ENCODE results near the gene IL37. TPM values are rescaled to one million over a fixed set of nuclear protein-coding genes. Genes with fewer than 3 reads are reported as not detected.

Gene IL37
- total RNA-seq, 1 experiment from 2014 or later: 2.6 TPM

- H3K79me2 ChIP-seq (ENCODE audit: low read length): no peaks in the 10 kb centered on the region
- POLR2A ChIA-PET (ENCODE audit: unreplicated experiment): no interaction called here
- DNase-seq: peak; percentile 89
- ATAC-seq: peak; percentile 8; the same call in 1 of the 2 replicates
- peaks cover 22% of the 10 kb centered on the region for H3K4me1 ChIP-seq (ENCODE audit: insufficient read depth, low read length)
- no TSS peak for BruUV-seq (replicated peaks)
- no peaks in the 10 kb centered on the region for H3K27me3 ChIP-seq (ENCODE audit: low read length)
- no peak overlapping the region for H2AFZ ChIP-seq (ENCODE audit: low read length)
- H4K20me1 ChIP-seq (ENCODE audit: low read length): no peaks in the 10 kb centered on the region
- CTCF ChIA-PET: no interaction called here
- H3K36me3 ChIP-seq (ENCODE audit: low read depth, low read length): no peaks in the 10 kb centered on the region
- H3K4me3 ChIP-seq (ENCODE audit: low read length): no peak overlapping the region
- no peaks in the 10 kb centered on the region for H3K9me2 ChIP-seq (replicated peaks; ENCODE audit: low read length)
- H3K4me2 ChIP-seq (ENCODE audit: low read length): 0 out of 2 replicates have a peak overlapping the region, but pooled peaks have one; percentile 3
- no peaks in the 10 kb centered on the region for H3K9me3 ChIP-seq (ENCODE audit: low read length)
- peak overlapping the region; percentile 58 for H3K27ac ChIP-seq (ENCODE audit: low read length)
- H3F3A ChIP-seq (ENCODE audit: low read length, unreplicated experiment): no peaks in the 10 kb centered on the region
- no peak for TF ChIP-seq EZH2phosphoT487 (IDR thresholded peaks at IDR 0.05; ENCODE audit: borderline replicate concordance, low read length)
- TF ChIP-seq CTCF (conservative IDR thresholded peaks at IDR 0.05; ENCODE audit: low read depth, low read length): no peak
- no peak for TF ChIP-seq EZH2 (IDR thresholded peaks at IDR 0.05; ENCODE audit: low read length, unreplicated experiment)
- no peak overlapping the region for H3K9ac ChIP-seq (ENCODE audit: low read length)
- intact Hi-C loops (cut with micrococcal nuclease): no loop called here
These were observed 27.9 kb downstream of the IL37 start for GRCh38 chr2:112938904-112939303.

- peaks cover 22% of the 10 kb centered on the region for H3K4me1 ChIP-seq (ENCODE audit: insufficient read depth, low read length)
- H3K79me2 ChIP-seq (ENCODE audit: low read length): no peaks in the 10 kb centered on the region
- H3K27ac ChIP-seq (ENCODE audit: low read length): peak overlapping the region; percentile 58
- H3K4me2 ChIP-seq (ENCODE audit: low read length): 0 out of 2 replicates have a peak overlapping the region, but pooled peaks have one; percentile 3
- ChIA-PET CTCF (no interaction called here), POLR2A (ENCODE audit: unreplicated experiment) (no interaction called here)
- no peaks in the 10 kb centered on the region for H4K20me1 ChIP-seq (ENCODE audit: low read length)
- H3K9ac ChIP-seq (ENCODE audit: low read length): no peak overlapping the region
- H3K27me3 ChIP-seq (ENCODE audit: low read length): no peaks in the 10 kb centered on the region
- no peak for ATAC-seq
- no peaks in the 10 kb centered on the region for H3K36me3 ChIP-seq (ENCODE audit: low read depth, low read length)
- no peak overlapping the region for H3K4me3 ChIP-seq (ENCODE audit: low read length)
- no peak for TF ChIP-seq EZH2 (IDR thresholded peaks at IDR 0.05; ENCODE audit: low read length, unreplicated experiment)
- TF ChIP-seq EZH2phosphoT487 (IDR thresholded peaks at IDR 0.05; ENCODE audit: borderline replicate concordance, low read length): no peak
- TF ChIP-seq CTCF (conservative IDR thresholded peaks at IDR 0.05; ENCODE audit: low read depth, low read length): no peak
- no peak overlapping the region for H2AFZ ChIP-seq (ENCODE audit: low read length)
- peak; percentile 37 for DNase-seq
- H3F3A ChIP-seq (ENCODE audit: low read length, unreplicated experiment): no peaks in the 10 kb centered on the region
- no peaks in the 10 kb centered on the region for H3K9me3 ChIP-seq (ENCODE audit: low read length)
- intact Hi-C loops (cut with micrococcal nuclease): no loop called here
- BruUV-seq (replicated peaks): no TSS peak
- no peaks in the 10 kb centered on the region for H3K9me2 ChIP-seq (replicated peaks; ENCODE audit: low read length)
These were observed 28.5 kb downstream of the IL37 start for GRCh38 chr2:112939425-112939824.

GRCh38 chr2:112940859-112941625 lies 30.1 kb downstream of the IL37 start:
- TF ChIP-seq EZH2phosphoT487 (IDR thresholded peaks at IDR 0.05; ENCODE audit: borderline replicate concordance, low read length): no peak
- no peak for TF ChIP-seq CTCF (conservative IDR thresholded peaks at IDR 0.05; ENCODE audit: low read depth, low read length)
- TF ChIP-seq EZH2 (IDR thresholded peaks at IDR 0.05; ENCODE audit: low read length, unreplicated experiment): no peak
- POLR2A ChIA-PET (ENCODE audit: unreplicated experiment): interaction anchor here (0.6 kb wide), 2 partner anchors 266 to 299 kb away, joined by 4 to 6 read pairs; no protein-coding TSS in a partner anchor

More at GRCh38 chr2:112940859-112941625, 30.1 kb downstream of the IL37 start:
- ATAC-seq (no peak), DNase-seq (no peak)
- no TSS peak for BruUV-seq (replicated peaks)
- 0 out of 2 replicates have a peak, but pooled peaks cover 6% of the 10 kb centered on the region for H3K9me3 ChIP-seq (ENCODE audit: low read length)
- no peaks in the 10 kb centered on the region for H3K9me2 ChIP-seq (replicated peaks; ENCODE audit: low read length)
- no peak overlapping the region for H3K4me3 ChIP-seq (ENCODE audit: low read length)
- H3K4me2 ChIP-seq (ENCODE audit: low read length): no peak overlapping the region
- H3K9ac ChIP-seq (ENCODE audit: low read length): no peak overlapping the region
- H3K36me3 ChIP-seq (ENCODE audit: low read depth, low read length): no peaks in the 10 kb centered on the region
- no peaks in the 10 kb centered on the region for H3K27me3 ChIP-seq (ENCODE audit: low read length)
- no peak overlapping the region for H3K27ac ChIP-seq (ENCODE audit: low read length)
- intact Hi-C loops (cut with micrococcal nuclease): loop anchor here (1.0 kb wide), 1 partner anchor 192 kb away; no protein-coding TSS in a partner anchor
- peaks cover 22% of the 10 kb centered on the region for H3K4me1 ChIP-seq (ENCODE audit: insufficient read depth, low read length)
- H3F3A ChIP-seq (ENCODE audit: low read length, unreplicated experiment): no peaks in the 10 kb centered on the region
- H4K20me1 ChIP-seq (ENCODE audit: low read length): no peaks in the 10 kb centered on the region
- no peaks in the 10 kb centered on the region for H3K79me2 ChIP-seq (ENCODE audit: low read length)
- H2AFZ ChIP-seq (ENCODE audit: low read length): no peak overlapping the region
- CTCF ChIA-PET: interaction anchor here (0.5 to 2.0 kb wide), 14 partner anchors 14 to 293 kb away, joined by 3 to 22 read pairs (median 4); partner anchors contain the start of gene IL1A

Measured in PC-3 (cell line).